T1000 (cell line): ENCODE measurements around the gene MRM3.
"Not testable (repeated sequence)": the region's sequence is repeated elsewhere in the genome, so short reads cannot be mapped to it uniquely, and the experiment has no call there.

Experiments
- DNase-seq: peaks from one replicate; lab custom pipeline; 2025; ENCODE audit warnings: mixed read lengths; lab: John Stamatoyannopoulos, UW

Gene MRM3

GRCh38 chr17:825216-825615, 43.1 kb downstream of the MRM3 start:
- DNase-seq, result no peak

GRCh38 chr17:826778-827177, 44.6 kb downstream of the MRM3 start:
- DNase-seq, result no peak

- no peak for DNase-seq
Observed at GRCh38 chr17:828761-829160, 46.6 kb downstream of the MRM3 start.

GRCh38 chr17:829614-830013, 47.5 kb downstream of the MRM3 start:
- not testable (repeated sequence) for DNase-seq

GRCh38 chr17:830381-830780, 48.2 kb downstream of the MRM3 start:
- DNase-seq, result no peak

- no peak for DNase-seq
Observed at GRCh38 chr17:830950-831349, 48.8 kb downstream of the MRM3 start.

GRCh38 chr17:834136-834535, 52.0 kb downstream of the MRM3 start:
- DNase-seq, result no peak

- peak; percentile 52 for DNase-seq
Observed at GRCh38 chr17:835263-835662, 53.1 kb downstream of the MRM3 start.

- not testable (repeated sequence) for DNase-seq
Observed at GRCh38 chr17:835721-836120, 53.6 kb downstream of the MRM3 start.

- no peak for DNase-seq
Observed at GRCh38 chr17:836151-836550, 54.0 kb downstream of the MRM3 start.

- no peak for DNase-seq
Observed at GRCh38 chr17:838486-838885, 56.3 kb downstream of the MRM3 start.

GRCh38 chr17:841313-841712, 59.2 kb downstream of the MRM3 start:
- no peak for DNase-seq
